GM10847 (cell line): ENCODE results near the gene SYVN1.

Experiments
- POLR2A ChIP-seq: IDR thresholded peaks from 2 replicates; pipeline ENCODE4 v1.6.1; 2011; ENCODE audit not compliant: insufficient read length; ENCODE audit errors: extremely low read depth

SYVN1 gene

DNA sequence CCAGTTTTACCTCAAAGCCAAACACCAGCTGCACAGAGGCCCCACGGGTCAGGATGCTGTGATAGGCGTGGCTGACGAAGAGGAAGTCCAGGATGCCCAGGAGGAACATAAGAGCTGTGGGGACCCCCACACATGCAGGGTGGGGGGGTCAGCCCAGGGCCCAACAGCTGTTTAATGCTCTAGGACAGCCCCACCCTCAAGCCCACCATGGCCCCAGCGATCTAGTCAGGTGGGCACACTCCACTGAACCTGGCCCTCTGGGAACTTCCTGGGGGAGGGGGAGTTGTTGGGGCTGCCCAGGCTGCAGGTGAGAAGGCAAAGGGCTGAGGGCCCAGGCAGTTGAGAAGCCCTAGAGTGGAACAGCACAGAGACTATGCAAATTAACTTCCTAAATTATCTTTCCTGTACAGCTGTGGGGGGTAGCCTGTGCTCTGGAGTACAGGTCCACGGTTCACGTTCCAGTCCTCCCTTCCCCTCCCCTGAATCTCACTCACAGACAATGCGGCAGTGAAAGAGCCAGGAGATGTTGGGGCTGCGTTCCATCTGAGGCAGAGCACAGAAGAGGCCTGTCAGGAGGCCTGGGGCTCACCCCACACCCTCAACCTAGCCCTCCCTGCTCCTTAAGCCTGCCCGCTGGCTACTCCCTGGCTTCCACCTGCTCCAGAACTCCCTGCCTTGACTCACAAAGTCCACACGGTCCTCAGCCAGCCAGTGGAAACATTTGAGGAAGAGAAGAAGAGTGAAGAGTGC lies 1.9 kb downstream of the SYVN1 start:
- TF ChIP-seq POLR2A: peak; percentile 62

DNA sequence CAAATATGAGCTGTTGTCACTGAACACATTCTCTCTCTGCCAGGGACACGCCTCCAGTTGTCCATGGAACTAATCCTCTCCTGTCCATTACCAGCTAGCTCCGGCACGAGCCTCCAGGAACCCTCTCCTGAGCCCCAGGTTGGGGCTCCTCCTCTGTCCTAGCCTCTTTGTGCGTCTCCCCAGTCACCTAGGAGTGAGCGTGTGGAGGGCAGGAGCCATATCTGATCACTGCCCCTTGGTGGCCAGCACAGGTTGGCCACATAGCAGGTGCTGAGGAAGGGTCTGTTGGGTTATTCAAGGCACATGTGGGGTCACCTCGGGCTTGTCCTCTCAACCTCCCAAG lies 2.5 kb downstream of the SYVN1 start:
- TF ChIP-seq POLR2A: no peak

DNA sequence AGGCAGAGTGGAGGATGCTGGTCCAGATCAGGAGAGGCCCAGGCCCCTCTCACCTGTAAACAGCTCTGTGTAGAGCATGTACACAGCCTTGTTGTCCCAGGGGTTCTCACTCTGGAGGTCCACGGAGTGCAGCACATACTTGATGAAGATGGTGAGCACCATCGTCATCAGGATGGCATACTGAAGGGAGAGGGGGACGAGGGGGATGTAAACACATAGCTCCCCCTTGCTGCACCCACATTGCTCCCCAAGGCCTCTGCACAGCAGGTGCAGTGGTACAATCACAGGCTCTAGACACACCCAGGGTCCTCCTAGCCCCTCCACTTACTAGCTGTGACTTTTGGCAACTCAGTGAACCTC lies 2.9 kb downstream of the SYVN1 start:
- TF ChIP-seq POLR2A: no peak

DNA sequence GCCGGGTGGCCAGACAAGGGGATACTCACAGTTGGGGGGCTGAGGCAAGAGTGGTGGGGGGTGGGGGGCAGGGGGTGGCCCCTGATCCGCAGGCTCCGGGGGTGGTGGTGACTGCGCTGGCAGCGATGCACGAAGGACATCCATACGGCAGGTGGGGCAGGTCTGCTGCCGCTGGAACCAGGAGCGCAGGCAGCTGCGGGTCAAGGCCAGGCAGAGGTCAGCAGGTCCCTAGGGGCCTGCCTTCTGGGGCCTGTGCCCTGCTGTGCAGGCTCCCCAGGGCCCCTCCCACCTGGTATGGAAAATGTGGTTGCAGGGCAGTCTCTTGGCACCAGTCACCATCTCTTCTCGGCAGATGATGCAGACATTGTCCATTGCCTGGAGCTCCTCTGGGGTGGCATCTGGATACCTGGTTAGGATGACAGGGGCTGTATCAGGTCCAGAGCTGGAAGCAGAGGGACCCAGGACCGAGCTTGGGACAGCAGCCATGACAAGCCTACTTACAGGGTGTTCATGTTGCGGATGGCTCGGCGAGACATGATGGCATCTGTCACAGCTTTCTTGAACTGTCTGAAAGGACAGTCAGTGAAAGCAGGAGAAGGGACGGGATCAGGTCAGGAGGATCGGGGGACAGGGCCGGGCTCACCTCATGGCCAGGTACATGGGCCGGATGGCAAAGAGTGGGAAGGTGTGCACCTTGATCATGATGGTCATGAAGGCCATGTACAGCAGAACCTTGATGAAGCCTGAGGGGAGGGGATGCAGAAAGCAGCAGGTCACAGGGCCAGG lies 3.5 kb downstream of the SYVN1 start:
- no peak for TF ChIP-seq POLR2A

DNA sequence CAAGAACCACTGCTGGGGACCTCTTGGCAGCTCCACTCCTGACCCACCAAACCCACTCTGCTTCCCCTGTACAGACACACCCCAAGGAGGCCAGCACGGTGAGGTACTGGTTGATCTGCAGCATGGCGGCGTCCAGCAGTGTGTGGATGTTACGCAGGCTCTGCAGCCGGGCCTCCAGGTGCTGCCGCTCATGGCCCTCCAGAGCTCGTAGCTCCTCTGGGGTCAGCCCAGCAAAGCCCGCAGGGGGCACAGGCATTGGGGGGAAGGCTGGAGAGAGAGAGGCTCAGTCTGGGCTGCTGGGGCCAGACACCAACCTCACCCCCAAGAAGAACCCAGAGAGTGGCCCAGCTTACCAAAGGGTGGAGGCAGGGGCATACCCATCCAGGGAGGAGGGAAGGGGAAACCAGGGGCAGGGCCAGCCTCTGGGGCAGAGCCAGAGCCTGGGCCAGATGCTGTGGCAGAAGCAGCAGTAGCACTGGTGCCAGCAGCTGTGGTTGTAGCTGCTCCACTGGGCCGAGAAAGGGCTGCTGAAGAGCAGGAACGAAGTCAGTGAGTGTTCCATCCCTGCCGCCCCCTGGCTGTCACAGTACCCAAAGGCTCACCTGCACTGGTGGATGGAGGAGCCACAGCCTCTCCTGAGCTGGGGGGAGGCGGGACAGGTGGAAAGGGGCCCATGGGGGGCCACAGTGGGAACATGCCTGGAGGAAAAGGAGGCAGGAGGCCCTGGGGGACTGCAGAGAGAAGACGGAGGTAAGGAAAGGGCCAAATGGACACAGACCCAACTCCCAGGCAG lies 4.5 kb downstream of the SYVN1 start:
- TF ChIP-seq POLR2A: no peak

DNA sequence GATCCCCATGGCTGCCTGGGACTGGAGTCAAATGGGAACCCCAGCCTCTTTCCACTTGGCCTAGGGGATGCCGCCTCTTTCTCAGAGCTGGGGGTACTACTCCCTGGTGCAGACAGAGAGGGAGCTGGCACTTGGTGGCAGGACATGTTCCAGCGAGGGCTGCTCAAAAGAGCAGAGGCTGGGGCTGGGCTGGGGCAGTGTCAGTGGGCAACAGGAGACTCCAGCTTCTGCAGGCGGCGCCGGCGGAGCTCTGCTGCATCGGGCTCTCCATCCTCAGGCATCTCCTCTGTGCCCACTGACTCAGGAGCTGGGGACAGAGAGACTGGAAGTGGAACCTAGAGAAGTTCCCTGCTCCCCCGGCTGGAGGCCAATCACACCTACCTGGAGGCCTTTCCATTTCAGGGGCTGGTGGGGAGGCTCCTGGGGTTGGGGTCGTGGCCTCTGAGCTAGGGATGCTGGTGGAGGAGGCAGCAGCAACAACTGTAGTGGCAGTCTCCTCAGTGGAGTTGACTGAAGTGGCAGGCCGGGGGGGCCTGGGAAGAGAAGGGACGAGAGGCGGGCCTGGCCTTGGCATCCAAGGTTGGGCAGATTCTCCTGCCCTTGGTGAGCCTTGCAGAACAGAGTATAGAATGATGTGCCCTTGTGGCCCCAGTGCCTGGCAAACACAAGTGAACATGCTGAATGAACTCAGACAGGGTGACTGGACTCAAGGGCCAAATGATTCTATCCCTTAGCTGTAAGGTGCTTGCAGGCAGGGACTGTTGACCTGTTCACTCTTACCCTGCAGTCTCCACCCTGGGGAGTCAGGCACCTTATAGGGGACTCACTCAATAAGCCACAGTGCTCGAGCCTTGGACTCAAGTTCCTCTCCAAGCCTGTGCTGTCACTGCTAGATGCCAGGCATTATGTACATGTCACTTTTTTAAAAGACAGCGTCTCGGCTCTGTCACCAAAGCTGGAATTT lies 5.9 kb downstream of the SYVN1 start:
- TF ChIP-seq POLR2A: no peak

DNA sequence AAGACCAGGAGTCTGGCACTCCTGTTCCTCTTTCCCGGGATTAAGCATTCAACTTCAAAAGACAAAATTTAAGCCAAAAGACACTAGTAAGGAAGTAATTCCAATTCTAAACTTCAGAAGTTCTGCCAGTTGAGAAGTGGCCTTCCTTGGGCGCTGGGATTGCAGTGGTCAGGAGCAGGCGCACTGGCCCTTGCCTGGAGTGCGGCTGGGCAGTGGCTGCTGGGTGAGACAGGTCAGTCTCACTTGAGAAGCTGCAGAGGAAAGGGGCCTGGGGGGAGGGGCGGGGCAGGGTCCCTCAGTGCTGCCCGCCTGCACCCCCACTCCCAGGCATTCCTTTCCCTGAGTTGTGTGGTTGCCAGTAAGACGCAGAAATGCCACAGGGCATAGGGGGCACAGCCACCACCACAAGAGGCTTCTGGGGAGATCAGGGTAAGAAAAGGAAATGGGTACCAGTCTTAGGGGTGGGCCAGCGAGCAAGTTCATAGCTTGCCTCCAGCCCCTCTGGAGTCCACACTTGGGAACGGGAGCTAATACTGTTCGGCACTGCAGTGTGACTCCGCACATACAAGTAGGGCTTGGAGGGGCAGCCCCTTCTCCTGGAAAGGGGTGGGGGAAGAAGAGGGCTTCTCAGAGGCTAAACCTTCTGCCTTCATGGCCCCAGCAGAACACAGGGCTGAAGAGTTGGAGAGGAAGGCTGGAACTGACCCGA lies 6.7 kb downstream of the SYVN1 start:
- no peak for TF ChIP-seq POLR2A

DNA sequence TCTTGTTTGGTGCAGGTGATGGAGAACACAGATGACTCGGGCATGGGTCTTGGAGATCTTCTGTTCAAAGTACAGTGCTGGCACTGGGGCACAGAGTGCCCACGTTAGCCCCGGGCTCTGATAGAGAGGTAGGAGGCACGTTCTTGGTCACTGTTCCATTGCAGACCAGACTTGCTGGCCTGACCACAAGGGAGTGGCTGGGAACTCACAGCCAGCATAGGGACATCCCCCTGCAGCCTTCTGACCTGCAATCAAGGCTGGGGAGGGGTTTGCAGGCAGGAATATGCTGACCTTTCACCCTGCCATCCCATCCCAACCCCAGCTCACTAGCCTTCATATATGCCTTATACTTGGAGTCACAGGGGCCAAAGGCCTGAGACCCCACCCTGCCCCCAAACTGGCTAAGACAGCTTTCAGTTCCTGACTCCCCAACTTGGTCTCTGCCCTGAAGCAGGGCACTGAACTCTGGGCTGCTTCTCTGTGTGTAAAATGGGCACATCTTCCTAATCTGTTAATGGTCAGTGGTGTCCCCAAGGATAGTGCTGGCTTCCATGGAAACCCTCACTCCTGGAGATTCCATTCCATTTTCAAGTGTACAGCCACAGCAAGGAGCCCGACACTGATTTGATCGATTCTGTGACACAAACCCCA lies 7.6 kb downstream of the SYVN1 start:
- TF ChIP-seq POLR2A: peak; percentile 14

DNA sequence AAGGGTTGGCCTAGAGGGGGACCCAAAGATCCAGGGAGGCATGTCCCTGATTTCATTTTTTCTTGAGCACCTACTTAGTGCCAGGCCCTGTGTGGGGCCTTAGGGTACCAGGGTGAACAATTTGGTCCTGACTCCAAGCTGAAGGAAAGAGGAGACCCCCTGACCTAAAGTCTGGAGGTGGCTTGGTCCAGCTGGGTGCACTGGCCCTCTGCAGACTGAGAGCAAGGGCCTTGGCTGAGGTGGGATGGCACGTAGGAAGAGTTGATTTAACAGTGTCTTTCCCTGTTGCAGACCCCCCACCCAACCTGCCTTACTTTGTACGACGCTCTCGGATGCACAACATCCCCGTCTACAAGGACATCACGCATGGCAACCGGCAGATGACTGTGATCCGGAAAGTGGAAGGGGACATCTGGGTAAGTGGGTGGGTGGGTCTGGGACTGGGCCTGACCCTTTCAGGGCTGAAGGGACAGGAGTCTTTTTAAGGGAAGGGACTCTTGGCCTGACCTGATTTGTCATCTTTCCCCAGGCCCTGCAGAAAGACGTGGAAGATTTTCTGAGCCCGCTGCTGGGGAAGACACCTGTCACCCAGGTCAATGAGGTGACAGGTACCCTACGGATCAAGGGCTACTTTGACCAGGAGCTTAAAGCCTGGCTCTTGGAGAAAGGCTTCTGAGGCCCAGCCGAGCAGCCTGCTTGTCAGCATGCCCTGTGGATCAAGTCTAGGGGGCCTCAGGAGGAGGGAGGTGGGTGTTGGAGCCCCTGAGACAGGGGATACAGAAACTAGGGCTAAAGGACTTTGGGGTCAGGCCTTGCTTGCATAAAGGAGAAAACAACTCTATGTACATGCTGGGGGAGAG lies 8.9 kb downstream of the SYVN1 start:
- TF ChIP-seq POLR2A: no peak

DNA sequence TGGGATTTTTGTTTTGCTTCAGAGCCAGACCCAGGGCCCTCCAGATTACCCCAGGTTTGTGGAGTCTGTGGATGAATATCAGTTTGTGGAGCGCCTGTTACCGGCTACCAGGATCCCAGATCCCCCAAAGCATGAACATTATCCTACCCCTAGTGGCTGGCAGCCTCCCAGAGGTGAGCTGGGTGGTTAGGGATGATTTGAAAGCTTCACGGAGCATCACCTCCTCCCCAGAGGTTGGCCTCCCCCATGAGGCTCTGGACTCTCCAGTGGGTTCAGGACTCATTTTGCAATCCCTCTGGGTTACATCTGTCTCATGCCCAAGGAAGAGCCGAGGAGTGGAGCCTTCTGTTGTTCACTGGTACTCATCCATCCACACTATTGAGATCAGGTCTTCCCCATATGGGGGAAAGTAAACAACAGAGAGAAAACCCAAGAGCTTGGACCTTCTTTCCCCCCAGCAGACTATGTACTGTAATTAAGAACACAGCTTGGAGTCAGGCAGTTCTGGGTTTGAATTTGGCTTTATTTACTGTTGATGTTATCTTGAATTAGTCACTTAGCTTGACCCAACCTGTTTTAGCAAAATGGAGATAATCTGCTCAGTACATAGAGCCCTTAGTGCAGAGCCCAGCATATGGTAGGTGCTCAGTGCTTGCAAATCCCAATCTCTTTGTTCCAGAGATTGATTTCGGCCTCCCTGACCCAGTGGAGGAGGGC lies 9.7 kb downstream of the SYVN1 start:
- TF ChIP-seq POLR2A: no peak

DNA sequence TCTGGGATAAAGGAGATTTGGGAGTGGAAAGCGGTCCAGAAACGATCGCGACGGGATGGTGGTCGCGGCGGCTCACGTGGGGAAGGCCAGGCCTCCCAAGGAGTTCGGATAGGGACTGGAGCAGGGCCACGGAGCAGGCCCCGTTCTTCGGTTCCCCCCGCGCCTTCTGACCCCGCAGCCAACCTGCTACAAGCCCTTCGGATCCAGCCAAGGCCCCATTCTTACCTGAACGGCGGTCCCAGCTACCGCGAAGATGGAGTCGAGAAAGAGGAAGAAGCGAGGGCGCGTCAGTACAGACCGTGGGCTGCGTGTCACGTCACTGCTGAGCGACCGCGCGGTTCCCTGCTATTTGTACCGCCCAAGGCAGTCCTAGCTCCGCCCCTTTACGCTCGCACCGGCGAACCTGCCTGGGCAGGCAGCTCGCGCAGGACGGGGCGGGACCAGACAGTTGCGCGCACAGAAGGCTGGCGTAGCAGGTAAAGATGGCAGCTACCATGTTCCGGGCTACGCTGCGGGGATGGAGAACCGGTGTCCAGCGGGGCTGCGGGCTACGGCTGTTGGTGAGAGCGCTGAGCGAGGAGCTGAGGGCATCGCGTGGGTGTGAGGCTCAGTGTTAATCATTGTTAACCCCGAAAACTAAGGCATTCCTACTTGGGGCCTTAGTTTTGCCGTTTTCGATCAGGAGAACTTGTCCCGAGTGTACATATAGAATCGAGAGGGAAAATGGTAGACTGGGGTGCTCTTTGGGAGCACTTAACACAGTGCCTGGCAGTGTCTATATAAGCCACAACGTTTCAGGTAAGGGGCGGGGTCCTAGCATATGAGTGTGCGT lies 12.2 kb downstream of the SYVN1 start, which contains the start of the genes FAU and MRPL49:
TSS of gene FAU (minus strand) at position 270 of the 832 bp plus-strand sequence. CDS start 321 bp downstream, outside the sequence.
TSS of gene MRPL49 (plus strand) at position 457 of the 832 bp plus-strand sequence. CDS start at position 483, 26 bp downstream.
- TF ChIP-seq POLR2A: peak; percentile 84

DNA sequence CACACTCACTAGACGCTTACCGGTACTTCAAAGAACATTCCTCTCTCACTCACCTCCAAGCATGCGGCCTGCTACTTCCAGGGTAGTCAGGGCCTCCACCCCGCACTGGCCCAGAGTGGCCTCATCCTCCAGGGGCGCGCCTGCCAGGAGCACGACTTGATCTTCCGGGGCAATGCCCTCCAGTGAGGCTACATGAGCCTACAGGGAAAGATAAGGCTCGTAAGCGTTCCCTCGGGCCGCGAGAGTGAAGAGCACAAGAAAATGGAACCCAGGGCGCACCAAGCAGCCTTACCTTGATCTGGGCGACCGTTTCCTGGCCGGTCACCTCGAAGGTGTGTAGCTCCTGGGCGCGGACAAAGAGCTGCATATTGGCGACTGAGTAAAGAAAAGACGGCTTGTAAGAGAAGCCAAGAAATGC lies 12.9 kb downstream of the SYVN1 start:
- TF ChIP-seq POLR2A: no peak
